Stimulated activated CD8-positive, alpha-beta memory T cell treated with anti-CD3 and anti-CD28 coated beads, Interleukin-4, amount 100 ng/mL, for 48 hours (primary cell): ENCODE results near the gene ATE1.

Experiments
- DNase-seq: peaks from one replicate; pipeline ENCODE4 v3.0.0-alpha.2; 2020

ATE1 gene

DNA sequence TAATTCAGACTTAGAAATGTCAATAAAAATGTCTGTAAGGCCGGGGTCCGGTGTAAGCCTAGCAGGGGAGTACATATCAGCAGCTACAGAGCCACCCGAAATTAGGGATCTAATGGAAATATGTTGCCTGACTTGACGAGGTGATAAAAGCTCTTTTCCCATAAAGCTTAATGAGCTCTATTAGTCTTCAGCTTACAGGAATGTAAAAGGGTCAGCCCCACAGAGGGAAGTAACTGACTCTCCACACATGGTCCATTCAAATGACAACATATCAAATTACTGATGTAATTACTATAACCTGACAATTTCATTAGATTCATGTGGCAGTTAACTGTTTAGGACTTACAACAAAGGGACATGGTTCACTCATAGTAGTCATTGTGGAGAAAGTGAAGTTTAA is 62.3 kb downstream of the ATE1 start:
- no peak for DNase-seq

DNA sequence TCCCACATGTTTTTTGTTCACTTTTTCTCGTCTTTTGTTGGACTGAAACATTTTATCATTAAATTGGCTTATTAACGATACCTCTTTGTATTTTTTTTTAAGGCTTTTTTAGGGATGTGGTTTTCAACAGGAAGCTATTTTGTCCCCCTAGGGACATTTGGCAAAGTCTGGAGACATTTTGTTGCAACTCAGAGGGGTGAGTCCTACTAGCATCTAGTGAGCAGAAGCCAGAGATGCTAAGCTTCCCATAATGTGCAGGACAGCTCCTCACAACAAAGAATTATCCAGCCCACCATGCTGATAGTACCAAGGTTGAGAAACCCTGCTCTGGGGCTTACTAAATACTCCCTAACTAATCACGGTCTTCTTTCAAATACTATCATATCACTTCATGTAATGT is 63.2 kb downstream of the ATE1 start:
- DNase-seq = no peak

DNA sequence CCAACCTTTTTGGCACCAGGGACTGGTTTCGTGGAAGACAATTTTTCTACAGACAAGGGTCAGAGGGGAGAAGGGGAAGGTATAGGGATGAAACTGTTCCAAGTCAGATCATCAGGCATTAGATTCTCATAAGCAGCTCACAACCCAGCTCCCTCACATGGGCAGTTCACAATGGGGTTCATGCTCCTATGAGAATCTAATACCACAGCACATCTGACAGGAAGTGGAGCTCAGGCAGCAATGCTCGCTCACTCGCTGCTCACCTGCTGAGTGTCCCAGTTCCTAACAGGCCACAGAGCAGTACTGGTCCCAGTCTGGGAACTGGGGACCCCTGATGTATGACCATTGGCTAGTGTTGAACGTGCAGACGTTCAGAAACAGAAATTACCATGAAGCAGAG is 63.7 kb downstream of the ATE1 start:
- DNase-seq = no peak

DNA sequence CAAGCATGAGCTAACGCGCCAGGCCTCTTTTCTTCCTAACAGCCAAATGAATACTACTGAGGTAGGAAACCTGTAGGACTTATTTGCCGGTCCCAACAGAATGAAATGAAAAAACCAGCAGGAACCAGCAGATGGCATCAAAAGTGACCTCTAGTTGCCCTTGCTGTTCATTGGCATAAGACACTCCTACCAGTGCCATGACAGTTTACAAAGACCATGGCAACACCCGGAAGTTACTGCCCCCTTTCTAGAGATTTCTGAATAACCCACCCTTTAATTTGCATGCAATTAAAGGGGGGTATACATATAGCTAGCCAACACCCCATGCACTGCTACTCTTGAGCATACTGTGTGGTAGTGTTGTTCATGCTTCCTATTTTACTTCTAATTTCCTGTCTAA is 65.2 kb downstream of the ATE1 start:
- no peak for DNase-seq

DNA sequence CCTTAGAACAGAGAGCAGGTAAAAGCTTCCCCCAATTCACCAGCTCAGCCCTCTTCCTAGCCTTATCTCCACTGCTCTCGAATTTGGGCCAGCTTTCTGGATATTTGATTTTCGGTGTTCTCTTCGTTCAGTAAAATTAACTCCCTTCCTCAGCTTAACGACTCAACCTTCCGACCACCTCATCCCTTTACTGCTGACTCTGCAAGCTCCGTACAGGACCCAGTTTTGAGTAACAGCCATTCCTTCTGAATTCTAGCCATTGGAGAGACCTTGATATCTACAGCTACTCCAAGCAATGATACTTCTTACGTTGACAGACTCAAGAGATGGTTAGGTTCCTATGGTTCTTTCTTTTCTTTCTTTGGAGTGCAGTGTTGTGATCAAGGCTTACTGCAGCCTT is 65.8 kb downstream of the ATE1 start:
- DNase-seq = no peak

DNA sequence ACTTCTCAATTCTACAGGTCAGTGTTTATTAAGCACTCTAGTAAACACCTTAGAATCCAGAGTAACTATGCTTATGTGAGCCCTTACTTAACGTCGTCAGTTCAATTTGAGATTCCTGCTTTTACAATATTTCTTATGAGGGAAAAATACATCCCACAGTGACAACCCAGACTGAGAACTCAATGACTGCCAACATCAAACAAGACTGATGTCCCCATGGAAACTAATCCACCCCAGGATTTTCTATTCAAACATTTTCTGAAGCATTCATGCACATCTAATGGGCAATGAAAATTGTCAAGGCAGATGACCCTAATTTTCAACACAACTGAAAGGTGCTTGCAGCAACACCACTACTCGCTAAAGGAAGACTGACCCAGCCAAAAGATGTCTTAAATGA is 67.0 kb downstream of the ATE1 start:
- no peak for DNase-seq

DNA sequence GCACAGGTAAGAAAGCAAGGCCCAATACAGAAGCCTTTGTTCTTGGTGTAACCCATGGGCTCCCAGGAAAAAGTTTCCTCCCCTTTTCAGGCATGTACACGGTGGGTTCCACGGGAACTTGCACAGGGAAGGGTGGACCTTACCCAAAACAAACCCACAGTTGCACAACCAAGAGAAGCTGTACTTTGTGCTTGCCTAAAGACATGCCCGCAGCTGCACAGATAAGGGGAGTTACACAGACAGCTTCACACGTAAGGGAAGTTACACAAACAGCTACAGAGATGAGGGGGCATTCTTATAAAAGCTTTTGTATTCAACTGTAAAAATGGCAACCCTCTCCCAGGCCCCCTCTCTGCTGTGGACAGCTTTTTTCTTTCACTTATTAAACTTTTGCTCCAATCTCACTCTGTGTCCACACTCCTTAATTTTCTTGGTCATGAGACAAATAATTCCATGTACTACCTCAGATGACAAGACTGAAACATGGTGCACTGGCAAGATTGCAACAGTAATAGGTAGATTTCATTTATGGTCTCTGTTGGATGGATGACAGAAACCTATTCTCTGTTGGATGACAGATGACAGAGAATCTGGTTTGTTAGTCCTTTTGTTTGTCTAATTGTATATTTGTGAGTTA is 72.9 kb downstream of the ATE1 start:
- DNase-seq = no peak

DNA sequence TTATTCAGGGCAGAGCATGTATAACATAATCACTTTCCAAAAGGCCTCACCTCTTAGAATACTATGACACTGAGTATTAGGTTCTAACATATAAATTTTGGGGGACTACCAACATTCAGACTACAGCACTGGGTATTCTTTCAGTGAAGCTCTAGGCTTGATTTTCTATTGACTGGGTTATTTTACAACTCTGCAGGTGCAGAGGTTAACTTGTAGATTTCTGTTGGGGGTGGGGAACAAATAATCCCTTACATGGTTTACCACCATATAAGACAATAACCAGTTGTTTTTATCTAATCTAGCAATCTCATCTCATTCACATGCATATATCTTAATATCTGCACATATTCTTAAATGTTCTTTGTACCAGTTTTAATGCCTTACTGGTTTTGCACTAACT is 73.9 kb downstream of the ATE1 start:
- DNase-seq = no peak

DNA sequence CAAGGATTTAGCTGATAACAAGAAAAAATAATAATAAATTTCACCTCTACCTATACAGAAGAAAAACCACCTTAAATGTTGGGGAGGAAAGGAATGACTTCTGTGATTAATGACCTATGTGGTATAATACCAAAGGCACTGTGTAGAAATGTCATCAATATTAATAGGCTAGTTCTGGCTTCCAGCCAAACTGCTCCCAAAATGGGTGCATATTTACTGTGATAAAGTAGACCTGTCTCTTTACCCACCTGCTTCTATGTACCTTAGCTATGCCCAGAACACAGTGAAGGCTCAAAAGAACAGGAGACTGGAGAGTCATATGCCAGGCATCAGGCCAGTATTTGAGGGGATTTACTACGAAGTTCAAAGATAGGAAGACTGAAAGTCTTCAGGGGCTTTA is 76.0 kb downstream of the ATE1 start:
- DNase-seq = no peak

DNA sequence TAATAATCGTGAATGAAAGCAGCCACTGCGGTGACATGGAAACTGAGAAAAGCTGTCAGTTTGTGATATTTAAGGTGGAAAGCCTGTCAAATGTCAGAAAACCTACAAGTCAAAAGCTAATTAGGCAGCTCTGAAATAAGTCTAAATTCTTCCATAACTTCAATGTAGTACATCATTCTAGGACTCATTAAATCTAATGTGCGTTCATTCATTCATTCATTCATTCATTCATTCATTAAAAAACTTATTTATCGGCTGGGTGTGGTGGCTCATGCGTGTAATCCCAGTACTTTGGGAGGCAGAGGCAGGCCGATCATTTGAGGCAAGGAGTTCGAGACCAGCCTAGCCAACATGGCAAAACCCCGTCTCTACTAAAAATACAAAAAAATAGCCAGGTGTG is 79.7 kb downstream of the ATE1 start:
- no peak for DNase-seq

DNA sequence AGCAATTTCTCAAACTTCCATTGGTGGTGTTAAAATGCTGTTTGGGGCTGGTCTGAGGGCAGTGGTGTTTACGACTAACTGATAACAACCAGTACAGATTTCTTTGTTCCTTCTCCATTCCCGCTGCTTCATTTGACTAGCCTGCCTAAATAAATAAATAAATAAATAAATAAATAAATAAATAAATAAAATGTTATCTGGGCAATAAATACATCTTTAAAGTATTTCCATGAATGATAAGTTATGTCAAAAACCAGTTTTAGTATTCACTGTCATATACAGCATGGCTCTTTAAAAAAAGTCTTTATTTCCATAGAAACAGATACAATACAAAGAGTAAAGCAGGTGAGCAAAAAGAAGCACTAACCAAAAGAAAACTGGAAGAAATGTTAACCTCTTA is 81.3 kb downstream of the ATE1 start:
- no peak for DNase-seq

DNA sequence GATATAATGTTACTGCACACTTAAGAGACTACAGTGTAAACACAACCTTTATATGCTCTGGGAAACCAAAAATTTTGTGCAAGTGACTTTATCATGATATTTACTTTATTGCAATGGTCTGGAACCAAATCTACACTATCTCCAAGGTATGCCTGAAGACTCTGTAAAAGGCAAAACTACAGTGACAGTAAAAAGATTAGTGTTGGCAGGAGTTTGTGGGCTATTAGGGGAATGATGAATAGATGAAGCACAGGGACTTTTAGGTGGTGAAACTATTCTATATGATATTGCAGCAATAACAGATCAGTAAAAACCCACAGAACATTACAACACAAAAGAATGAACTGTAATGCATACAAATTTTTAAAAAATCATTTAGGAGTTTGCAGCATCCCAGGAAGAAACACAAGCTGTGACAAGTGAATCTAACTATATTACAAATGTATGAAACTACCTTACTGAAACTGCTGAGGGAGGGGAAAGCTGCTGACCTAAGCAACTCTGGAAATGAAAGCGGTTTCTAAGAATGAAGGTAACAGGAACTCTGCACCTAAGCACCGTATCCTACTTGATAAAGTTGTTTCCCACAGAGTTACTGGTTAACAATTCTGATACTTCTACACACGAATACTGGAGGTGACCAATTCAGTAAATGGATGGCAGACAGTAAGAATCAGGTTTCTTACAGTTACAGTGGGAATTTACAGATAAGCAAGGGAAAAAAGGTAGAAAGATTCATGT is 82.6 kb downstream of the ATE1 start:
- no peak for DNase-seq

DNA sequence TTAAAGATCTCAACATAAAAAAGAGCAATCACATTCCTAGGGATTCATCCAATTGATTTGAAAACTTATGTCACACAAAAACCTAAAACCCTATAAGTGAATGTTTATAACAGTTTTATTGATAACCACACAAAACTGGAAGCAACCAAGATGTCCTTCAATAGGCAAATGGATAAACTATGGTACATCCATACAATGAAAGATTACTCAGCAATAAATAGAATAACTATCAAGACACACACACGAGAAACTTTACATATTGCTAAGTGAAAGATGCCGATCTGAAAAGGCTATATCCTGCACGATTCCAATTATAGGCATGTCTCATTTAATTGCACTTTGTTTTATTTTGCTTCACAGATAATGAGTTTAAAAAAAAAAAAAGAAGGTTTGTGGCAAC is 83.3 kb downstream of the ATE1 start:
- no peak for DNase-seq

DNA sequence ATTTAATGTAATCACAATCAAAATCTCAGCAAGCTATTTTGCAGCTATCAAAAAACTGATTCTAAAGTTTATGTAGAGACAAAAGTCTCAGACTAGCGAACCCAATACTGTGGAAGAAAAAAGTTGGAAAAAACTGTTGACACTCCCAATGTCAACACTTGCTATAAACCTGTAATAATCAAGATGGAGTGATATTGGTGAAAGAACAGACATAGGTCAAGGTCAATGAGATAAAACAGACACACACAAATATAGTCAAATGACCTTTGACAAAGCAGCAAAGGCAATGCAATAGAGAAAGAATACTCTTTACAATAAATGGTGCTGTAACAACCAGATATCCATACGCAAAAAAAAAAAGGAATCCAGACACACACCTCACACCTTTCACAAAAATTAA is 84.5 kb downstream of the ATE1 start:
- DNase-seq = no peak

DNA sequence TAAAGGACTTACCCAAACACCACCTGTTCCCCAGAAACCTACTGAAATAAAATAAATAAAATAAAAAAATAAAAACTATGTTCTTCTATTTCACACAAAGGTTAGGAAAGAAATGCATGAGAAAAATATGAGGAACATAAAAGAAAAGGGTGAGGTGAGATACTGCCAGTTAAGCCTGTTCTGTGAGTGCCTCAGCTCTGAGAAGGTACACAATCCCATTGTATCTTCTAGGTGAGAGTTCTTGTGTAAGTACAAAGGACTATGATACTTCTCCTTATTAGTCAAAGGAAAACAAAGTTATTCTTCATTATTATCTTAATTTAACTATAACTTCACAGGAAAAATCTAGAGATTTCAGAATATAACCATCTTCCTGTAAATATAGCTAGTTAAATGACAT is 86.0 kb downstream of the ATE1 start:
- no peak for DNase-seq

DNA sequence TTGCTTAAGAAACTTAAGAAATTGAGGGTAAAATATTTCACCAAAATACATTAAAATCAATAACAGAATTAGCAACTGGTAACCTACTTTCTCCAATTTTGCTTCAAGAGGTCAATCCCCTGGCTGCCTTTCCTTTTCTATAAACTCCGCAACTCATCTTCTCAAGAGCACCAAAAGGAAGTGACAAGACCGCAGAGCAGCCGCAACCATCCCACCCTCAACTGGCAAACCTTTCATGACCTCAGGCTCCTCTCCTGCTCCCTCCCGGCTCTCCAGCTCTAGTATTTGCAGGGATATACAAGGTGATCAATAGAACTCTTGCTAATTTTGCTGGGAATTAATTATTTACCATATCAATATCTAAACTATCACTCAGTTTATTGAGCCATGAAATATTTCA is 88.9 kb downstream of the ATE1 start:
- no peak for DNase-seq

DNA sequence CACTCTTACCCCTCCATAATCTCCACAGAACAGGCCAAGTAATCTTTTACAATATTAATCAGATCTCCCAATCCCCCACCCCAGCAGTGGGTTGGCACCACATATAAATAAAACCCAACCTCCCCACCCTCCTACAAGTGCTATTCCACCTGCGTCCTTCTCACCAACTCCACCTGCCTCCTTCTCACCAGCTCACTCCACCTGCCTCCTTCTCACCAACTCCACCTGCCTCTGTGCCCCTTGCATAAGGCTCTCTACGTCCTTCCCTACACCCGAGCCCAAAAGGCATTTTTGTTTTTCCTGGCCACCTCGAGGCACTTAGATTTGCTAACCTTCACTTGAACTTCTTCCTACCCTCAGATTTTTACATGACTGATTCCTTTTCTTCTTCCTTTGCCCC is 89.7 kb downstream of the ATE1 start:
- DNase-seq = no peak

DNA sequence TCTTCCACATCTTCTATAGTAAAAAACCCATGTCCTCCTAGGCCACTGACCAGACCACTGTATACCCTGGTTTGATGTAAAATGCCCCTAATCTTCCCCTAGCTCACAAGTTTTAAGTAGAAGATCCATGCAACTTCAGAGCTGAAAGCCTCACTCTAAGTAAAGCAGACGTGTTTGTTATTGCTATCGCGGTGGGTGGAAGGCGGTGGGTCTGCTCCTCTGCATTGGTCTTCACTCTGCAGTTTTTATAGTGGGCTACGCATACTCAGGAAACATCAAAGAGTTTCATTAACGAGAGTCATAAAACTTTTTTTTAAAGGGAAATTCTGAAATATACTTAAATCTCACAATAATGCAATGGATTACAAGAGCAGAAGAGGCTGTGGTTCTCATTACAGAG is 91.7 kb downstream of the ATE1 start:
- no peak for DNase-seq

DNA sequence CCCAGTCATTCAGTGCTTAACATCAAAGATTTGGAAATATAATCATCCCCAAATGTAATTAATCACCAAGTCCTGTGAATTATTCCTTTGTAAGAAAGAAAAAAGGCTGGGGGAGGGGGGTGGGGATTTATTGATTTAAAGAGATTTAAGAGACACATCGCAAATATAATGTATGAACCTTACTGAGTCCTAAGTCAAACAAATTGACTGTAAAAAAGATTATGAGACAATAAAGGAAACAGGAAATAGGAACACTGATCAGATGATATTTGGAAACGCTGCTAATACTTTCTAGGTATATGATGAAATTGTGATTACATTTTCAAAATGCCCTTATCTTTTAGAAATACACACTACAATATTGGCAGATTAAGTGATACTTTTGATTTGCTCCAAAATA is 92.5 kb downstream of the ATE1 start:
- no peak for DNase-seq

DNA sequence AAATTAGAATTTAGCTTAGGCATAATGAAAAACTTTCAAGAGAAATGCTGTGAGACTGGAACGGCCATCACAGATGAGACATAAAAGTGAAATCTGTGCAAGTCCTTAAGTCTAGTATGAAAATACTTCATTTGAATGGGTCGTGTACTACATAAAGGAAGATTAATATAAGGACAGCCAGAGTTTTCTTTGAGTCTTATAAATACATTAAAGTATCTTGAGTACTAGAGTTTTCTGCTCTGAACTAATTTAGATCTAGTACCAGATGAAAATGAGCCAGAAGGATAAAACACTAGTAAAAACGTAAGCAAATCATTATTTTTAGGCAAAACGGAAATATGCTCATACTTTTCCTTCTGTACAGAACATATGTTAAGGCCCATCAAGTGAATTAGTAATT is 93.1 kb downstream of the ATE1 start:
- DNase-seq = no peak

DNA sequence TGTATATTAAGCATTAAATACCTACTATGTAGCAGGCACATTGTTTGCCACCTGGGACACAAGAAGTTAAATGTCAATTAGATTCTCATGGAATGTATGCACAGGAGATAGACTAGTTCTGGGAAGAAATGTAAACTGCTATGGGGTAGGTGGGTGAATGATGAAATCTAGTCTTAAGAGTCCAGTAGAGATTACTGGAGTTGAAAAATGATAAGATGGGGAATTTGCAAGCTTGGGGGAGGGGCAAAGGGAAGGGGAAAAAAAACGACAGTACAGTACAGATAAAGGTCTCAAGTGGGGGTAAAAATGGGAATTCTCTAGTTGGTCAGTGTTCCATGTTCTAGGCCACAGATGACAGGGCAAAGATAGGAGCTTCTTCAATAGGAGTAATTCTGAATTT is 94.4 kb downstream of the ATE1 start:
- no peak for DNase-seq

DNA sequence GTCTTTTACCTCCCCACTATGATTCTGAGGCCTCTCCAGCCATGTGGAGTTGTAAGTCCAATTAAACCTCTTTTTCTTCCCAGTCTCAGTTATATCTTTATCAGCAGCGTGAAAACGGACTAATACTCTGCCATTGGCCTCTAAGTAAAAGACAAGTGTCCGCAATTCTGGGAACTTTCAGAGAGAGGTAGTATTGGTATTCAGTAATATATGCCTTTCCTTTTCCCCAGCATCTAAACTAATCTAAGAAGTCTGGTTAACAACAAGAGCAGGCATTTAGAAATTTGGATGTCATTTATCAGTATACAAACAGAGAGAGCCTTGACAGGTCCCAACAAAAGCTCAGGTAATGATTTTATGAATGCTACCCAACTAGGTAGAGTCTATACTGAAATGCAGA is 95.2 kb downstream of the ATE1 start:
- no peak for DNase-seq

DNA sequence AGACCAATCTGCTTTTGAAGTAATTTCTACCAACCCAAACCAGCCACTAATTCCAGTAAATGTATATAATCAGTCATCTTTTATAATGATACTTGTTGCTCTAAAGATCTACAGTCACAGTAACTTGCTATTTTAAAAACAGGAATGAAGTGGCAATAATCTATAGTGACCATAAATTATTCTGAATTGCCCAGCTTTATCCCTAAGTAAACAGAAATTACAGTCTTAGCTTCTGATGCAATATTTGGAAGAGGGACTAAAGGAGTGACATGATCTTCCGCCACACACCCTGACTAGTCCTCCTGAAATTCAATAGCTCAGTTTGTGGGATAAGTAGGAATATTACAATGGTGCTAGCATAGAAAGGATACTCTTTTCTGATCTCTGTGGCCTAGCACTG is 96.1 kb downstream of the ATE1 start:
- no peak for DNase-seq

DNA sequence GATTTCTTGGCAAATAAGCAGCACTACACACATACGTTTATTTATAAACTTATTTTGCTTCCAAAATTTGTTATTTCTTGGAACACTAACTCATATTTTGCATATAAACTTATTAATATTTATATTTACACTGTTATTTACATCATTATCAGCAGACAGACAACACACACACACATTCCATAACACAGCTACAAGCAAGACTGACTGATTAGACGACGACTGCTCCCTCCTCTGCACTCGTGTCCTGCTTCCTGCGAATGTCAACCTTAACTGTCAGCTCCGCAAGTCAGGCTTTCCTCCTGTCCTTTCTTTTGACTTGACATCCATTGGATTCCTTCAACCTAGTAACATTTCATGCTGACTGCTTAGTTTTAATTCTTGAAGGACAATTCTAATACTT is 96.6 kb downstream of the ATE1 start:
- no peak for DNase-seq

DNA sequence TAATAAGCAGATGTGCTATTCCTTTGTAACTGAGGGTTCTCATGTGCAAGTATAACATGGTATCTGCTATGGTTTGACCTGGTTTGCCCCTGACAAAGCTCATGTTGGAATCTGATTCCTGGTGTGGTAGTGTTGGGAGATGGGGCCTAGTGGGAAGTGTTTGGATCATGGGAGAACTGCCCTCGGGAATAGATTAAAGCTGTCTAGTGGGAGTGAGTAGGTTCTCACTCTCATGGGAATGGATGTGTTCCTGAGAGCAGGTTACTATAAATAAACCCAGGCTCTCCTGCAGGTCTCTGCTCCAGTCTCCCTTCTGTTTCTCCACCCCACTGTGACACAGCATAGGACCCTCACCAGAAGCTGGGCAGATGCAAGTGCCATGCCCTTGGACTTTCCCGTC is 97.7 kb downstream of the ATE1 start:
- no peak for DNase-seq
